NAMALWA (cell line): ENCODE measurements around the gene SLC5A7.

Source experiments
- DNase-seq: peaks from one replicate; pipeline ENCODE4 v3.0.0-alpha.2; 2015; ENCODE audit warnings: low spot score

SLC5A7 gene

DNA sequence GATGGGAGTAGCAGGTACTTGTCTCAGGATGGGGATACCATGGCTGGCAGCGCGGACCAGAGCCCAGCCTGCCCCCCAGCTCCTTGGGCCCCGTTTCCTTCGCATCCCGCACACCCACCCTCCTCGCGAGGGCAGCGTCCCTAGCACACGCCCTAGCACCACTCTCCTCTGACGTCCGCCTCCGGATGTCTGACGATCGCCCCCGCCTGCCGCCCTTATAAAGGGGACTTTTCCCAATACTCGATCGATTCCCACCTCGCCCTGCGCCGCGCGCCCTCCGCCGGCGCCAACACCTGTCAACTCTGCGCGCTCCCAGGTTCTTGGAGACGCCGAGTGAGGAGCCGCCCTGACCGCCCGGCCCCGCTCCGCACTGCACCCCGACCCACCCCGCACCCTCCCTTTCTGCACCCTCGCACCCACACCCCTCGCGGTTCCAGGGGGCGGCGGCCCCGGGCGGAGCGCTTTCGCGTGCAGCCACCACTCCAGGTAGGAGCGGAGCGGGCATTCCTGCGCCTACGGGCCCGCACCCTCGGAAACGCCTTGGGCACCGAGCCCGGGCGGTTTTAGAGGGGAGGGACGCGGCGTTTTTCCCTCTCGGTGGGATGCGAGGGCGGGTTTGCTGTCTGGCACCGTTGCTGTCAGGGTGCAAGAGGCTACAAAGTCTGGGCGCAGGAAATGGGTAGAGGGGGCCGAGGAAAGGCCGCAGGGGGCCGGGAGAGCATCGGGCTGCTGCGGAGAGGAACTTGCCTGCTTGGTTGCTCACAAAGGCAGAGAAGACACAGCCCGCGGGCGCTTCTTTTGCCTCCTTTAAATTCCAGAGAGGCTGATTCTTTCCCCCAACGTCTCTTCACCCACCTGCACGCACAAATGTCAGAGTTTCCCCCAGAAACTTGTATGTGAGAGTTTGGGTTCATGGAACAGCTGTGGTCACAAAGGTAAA is at the start of gene SLC5A7:
SLC5A7 (plus strand) TSS at position 247 of the 940 bp plus-strand sequence. CDS start 1,632 bp downstream, outside the sequence.
- no peak for DNase-seq

DNA sequence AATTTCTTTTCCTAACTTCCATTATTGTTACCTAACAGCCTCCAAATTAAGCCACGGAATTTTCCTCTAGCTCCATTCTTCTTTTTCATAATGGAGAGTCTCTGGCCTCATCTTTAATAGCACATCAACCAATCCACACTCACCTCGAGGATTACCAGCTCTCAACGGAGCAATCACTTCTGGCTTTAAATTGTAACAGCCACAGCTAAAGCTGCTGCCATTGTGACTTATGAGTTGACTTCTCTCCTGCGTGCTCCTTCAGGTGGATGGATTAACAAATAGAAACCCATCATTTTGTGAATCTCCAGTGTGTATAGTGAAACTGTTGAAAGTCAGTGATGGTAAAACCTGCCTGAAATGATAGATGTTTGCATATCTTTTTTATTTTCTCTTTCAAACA is 24.9 kb upstream of the SLC5A7 start:
- DNase-seq, result no peak

DNA sequence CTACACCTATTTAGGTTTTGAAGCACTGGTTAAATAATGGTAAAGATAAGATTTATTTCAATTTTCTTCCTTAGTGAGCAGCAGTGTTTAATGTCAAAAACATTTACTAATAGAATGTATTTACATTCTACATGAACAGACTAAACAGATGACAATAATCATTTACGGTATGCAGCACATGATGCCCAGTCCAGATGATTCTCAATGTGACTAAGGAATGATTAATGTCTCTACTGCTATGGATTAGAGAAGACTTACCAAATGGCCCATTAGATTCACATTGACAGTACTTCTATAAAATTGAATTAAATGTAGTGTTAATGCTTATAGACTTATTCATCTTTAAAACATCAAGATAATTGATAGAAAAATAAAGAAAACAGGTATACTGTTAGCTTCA is 22.1 kb upstream of the SLC5A7 start:
- DNase-seq, result no peak

DNA sequence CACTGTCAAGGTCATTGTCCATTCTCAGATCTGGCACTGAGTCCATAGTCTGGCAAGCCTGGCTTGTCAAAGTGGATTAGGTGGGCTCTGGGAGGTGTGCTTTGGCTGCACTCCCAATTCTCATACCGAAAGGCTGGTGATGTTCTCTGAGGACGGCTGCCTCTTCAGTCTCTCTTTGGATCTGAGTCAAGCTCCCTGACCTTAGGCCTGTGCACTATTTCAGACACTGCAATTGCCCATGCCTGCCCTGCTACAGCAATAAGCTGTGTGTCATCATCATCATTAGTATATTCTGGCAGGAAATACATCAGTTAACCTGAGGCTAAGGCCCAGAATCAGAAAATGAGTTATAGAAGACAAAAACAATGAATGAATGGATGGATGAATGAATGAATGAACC is 1.6 kb upstream of the SLC5A7 start:
- no peak for DNase-seq

DNA sequence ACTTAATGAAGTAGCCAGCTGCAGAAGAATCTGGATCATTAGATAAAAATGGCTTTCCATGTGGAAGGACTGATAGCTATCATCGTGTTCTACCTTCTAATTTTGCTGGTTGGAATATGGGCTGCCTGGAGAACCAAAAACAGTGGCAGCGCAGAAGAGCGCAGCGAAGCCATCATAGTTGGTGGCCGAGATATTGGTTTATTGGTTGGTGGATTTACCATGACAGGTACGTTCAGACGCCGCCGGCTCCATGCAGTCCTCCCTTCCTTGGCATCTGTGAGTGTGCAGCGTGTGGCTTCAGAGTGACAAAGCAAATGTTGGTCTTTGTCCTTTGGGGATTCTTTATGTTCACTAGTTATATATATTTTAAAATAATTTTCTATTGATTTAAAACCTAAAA is 1.8 kb downstream of the SLC5A7 start:
- DNase-seq, result no peak

DNA sequence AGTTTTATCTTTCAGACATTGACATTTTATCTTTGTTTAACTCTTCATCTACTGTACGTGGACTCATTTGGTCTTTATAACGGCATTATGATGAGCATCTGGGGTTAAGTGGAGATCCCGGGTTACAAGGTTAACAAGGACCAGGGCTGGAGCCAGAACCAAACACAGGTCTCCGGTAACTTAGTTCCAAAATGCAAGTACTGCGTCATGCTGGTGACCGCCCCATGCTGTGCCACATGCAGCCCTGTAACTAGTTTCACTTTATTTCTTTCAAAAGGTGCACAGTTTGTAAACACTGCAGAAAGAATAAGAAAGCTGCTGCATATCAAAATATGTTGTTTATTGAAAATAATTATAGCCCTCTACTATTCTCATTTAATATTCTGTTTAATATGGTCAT is 3.1 kb downstream of the SLC5A7 start:
- DNase-seq, result no peak

DNA sequence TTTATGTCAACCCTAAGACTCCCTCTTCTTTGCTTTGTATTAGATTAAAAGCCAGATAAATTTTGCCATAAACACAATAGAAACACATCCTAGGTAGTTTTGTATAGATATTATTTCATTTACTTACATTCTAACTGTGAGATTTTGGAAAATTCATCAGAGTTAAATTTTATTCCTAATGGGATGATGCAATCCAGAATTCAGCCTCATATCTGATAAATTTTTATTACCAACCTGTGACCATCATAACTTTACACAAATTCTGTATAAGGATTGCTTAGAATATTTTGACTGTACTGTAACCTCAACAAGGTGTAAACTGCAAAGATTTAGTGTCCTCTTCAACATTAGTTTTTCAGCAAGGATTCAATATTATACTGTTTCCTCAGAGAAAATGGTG is 4.4 kb downstream of the SLC5A7 start:
- no peak for DNase-seq

DNA sequence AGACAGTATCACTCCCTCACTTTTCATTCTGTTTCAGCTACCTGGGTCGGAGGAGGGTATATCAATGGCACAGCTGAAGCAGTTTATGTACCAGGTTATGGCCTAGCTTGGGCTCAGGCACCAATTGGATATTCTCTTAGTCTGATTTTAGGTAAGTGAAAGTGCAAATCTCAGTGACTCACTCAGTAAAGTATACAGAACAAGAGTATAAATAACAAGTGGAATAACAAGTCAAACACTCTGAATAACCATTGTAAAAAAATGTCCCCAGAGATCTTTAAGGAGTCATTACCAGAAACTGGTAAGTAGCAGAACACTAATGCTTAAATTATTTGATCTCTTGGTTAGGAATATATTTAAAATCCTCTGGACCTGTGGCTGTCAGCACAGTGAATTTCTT is 5.7 kb downstream of the SLC5A7 start:
- no peak for DNase-seq

DNA sequence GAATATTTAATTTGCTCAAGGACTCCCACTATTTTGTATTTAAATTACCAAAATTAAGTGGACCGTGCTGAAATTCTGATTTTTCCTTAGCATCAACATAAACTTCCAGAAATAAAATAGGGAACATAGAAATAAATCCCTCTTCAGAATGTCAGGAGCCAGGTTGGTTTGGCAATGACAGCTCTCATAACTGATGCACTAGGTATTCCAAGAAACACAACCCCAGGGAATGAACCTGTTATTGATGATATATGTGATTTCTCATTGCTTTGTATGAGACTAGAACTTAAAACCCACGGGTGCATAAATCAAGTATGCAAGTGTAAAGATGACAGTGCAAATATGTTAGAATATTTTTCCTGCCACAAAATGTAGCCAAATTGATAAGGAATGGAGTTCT is 12.8 kb downstream of the SLC5A7 start:
- no peak for DNase-seq

DNA sequence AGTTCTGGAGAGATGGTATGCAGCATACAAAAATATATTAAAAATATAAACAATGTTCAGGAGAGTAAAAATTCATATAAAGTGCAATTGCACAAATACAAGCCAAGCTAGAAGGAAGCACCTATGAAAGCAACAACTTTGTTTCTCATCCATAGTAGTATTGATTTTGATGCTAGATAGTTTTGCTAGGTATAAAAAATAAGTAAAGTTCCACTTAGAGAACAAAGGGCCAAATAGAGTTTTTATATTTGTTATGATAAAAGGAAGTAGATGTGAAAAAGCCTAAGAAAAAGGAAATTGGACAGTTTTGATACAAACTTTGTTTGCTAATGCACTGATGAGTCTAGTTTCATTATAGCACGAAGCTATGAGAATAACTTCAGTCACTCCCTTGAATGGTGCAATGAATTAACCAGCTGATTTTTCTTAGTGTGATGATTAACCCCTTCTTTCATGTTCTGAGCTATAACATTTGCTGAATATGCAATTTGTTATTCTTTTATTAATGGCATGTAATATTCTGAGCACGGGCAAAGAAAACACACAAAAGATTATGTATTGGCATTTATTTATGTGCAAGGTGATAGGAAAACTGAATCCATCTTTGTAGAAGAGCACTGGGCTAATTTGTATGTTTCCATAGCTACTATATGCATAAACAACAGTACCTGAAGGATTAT is 24.7 kb downstream of the SLC5A7 start:
- no peak for DNase-seq

DNA sequence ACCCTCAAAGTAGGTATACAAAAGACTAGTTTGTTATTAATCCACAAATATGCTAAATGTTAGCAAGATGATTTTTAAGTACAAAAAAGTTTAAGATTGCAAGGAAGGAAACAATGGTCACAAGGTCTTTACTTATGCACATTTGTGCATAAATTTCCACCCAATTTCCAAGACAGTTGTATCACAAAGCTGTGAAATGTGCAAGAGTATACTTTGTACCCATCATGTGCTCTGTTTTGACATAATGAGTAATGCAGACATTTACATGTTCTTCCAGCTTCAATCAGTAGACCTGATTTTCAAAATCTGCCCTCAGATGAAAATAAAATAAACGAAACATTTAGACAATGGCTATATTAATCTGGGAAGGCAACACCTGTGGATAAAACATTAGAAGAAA is 27.0 kb downstream of the SLC5A7 start:
- DNase-seq, result no peak

DNA sequence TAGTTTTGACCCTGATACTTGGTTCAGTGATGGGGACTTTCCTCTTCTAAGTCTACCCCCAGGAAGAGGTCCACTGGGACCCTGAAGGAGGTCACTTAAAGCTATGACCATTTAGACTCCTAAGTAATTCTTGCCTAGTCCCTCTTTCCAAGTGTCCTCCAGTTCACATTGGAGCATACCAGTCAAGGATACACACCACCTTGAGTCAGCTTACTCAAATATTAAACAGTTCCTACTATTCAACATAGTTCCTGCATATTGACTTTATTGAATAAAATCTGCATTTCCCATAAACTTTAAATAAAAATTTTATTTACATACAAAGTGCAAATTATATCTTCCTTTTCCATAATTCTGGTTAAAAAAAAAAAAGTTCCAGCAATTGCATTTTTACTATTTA is 36.3 kb downstream of the SLC5A7 start:
- DNase-seq, result no peak

DNA sequence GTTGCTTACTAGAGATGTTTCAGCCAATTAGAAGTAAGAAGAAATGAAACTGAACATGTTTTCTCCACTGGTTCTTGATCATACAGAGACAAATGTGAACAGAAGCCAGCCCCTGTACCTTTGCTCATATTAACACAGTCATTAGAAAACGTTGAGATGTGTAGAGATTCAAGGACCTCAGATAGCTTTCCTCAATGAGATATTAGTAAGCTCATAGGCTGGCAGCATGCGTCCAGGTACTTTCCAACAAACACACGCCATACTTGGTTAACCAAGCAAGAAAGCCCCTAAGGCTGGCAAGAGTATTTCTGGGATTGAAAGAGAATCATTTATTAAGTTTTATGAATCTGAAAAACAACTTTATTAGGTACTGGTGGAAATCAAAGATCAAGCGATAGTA is 37.5 kb downstream of the SLC5A7 start:
- no peak for DNase-seq

DNA sequence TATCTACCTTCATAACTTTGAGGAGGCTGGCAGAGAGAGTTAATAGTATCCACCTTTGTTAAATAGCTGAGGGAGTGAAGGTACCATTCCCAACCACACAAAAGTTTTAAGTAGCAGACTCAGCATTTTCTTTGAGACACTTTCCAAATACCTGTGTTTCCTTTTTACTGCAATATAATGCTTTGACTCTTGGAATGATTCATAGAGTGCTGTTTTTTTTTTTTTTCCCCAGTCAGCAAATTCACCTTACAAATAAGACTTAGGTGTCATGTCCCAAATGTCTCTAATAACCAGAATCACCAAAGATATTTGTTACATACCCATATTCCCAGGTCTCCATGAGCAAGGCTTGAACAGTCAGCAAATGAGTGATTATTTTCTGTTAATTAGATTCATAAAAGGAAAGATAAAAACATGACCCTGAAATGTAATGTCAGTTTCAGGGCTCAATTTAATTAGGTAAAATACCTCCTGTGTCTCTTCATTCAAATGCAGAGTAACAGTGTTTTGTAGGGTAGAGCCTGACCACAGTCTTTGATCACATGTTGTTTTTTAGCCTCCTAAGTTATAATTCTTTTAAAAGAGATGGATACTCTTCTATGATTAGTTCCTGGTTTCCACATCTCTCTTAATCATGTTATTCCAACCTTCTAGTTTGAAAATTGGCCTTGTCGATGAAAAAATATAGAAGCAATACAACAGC is 39.9 kb downstream of the SLC5A7 start:
- no peak for DNase-seq

DNA sequence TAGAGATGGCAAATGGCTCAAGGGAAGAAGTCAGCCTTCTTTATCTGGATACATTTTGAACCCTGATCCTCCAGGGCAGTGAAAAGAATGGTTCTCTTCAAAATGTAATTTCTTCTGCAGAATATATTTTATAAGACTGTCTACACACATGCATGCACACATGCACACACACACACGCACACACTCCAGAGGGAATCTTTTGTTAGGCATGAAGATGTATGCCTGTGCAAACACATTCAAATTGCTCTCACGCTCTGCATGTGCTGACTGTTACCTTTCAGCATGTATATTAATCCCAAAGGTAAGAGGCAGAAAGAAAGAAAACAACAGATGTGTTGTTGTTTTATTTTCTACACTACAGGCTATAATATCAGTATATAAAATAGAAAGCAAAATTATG is 43.2 kb downstream of the SLC5A7 start:
- DNase-seq, result no peak

DNA sequence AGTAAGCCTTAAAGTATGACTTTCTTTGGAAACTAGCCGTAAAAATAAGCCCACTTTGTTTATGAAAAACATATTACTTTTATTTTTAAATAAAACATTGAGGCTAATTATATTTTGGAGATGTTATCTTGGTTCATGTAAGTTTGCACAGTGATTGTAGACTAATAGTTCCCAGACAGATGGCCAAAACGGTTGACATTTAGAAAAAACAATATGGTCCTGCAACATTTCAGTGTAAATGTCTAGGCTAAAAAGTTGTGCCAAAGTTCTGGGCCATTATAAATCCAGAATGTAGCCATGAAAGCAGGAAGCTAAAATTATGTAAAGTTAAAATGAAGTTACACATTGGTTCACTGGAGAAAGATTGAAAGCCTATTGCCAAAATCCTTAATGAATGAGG is 43.6 kb downstream of the SLC5A7 start:
- DNase-seq, result no peak

DNA sequence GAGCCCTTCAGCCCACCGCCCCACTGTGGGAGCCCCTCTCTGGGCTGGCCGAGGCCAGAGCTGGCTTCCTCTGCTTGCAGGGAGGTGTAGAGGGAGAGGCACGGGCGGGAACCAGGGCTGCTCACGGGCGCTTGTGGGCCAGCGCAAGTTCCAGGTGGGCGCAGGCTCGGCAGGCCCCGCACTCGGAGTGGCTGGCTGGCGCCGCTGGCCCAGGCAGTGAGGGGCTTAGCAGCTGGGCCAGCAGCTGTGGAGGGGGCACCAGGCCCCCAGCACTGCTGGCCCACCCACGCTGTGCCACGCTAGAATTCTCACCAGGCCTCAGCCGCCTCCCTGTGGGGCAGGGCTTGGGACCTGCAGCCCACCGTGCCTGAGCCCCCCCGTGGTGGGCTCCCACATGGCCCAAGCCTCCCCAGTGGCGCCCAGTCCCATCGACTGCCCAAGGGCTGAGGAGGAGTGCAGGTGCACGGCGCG is 45.2 kb downstream of the SLC5A7 start:
- no peak for DNase-seq

DNA sequence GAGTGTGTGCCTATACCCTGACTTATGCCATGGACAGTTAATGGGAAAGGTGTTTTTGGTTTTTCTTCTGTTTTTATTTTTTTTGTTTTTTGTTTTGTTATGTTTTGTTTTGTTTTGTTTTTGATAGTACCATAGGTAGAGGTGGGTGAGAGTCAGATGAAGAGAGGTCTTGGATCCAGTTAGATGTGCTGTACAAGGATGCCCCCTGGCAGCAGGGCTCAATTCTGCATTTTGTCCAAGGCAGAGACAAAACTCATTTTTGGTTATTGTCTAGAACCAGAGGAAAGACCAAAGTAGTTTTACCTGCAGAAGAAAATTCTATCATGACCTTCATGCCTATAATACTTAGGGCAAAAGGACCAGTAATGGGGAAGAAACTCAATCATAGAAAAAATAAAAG is 48.5 kb downstream of the SLC5A7 start:
- peak; percentile 6 for DNase-seq

DNA sequence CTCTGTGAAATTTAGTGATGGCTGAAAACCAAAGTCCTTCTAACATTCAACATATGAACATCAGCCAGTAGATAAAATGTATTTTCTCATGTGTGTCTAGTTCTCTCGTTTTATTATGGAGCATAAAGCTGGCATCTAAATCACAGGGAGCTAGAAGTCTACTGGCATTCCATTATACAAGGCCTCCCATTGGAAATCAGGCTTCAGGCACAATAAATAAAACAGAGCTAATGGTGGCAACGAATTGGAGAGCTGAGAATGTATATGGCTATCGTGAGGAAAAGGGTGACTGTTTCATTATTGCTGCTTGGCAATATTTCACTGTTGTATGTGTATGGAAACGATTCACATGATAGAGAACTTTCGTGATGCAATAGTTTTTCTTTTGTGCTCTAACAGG is 62.4 kb downstream of the SLC5A7 start:
- no peak for DNase-seq

DNA sequence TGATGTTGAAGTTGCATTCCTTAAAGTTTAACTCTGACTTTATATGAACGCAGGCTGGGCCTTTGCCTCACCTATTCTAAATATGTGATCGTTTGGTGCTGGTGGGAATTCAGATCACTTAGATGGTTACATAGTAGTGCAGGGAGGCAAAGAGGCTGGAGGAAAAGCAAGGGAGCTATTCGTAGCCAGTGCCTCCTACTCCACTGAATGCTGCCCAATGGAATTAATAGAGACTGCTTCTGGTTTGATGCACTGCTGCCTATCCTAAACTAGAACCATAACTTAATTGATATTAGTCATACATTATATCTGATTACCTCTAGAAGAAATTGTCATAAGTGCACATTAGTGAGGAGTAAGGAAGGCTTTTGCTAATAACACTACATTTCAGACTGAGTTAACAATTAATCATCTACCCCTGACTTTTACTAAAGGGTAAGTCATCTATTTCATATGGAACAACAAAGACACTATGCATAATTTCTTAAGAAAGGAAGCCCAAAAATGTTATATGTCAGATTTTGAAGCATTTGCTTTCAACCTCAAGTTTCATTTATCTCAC is 72.3 kb downstream of the SLC5A7 start:
- DNase-seq, result no peak

DNA sequence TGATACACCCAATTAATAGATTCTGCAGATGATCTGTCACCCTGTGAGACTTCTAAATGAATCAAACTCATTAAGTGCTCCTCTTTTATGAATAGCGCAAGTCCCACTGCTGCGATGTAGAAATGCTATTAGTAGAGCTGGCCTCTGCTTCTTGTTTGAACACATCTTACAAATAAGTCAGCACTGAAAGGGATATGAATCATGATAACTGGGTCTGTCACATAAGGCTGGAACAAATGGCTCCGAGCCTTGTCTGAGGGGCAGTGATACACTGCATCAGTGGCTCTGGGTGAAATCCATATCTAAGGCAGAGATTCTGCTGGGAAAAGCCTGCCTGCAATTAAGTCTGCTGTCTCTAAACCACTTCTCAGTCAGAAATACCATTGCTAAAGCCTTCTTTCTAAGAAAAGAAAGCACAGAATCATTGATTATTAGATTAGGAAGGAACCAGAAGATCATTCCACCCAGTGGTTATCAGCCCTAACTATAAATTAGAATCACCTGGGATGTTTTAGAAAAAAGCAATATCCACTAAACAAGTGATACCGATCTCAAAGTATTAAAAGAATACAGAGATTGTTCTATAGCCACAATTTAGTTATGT is 75.2 kb downstream of the SLC5A7 start:
- no peak for DNase-seq
